Retinal pigment epithelial cell (primary cell): ENCODE results near the gene ZNF473.
"Not testable (repeated sequence)": the region's sequence is repeated elsewhere in the genome, so short reads cannot be mapped to it uniquely, and the experiment has no call there.

ENCODE experiments used
- DNase-seq: peaks from one replicate; pipeline ENCODE4 v3.0.0-alpha.2; 2010; ENCODE audit warnings: low read depth
- H3K4me3 ChIP-seq: 2 replicates; pipeline ENCODE4 v1.5.1; 2011; ENCODE audit warnings: mild to moderate bottlenecking, low read length, control low read depth, moderate library complexity
- CTCF ChIP-seq: conservative IDR thresholded peaks from 2 replicates; pipeline ENCODE4 v1.5.1; 2011; ENCODE audit warnings: low read depth, low read length, control low read depth, inconsistent platforms

ZNF473 gene

GRCh38 chr19:50090706-50091105, 64.9 kb downstream of the ZNF473 start:
- H3K4me3 ChIP-seq, DNase-seq: not testable (repeated sequence)
- TF ChIP-seq CTCF = peak; percentile 29

- DNase-seq, H3K4me3 ChIP-seq: not testable (repeated sequence)
These were observed 66.0 kb downstream of the ZNF473 start for GRCh38 chr19:50091786-50092185.

DNA sequence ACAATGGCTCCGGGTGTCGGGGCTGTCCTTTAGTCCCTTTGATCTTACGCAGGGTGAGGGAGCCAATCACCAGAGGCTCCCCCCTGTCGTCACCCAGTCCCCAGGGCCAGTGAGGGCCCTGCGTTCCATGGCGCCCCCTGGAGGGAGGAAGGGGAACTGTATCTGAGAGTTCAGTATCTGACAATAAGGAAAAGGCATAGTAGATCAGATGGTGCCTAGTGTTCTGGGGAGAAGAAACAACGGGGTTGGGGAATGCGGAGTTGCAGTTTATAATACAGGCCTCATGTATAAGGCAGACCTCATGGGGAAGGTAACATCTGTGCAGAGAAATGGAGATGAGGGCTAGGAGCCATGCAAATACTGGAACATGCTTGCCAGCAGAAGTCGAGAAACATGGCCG, 66.8 kb downstream of the ZNF473 start:
- not testable (repeated sequence) for DNase-seq, H3K4me3 ChIP-seq

DNA sequence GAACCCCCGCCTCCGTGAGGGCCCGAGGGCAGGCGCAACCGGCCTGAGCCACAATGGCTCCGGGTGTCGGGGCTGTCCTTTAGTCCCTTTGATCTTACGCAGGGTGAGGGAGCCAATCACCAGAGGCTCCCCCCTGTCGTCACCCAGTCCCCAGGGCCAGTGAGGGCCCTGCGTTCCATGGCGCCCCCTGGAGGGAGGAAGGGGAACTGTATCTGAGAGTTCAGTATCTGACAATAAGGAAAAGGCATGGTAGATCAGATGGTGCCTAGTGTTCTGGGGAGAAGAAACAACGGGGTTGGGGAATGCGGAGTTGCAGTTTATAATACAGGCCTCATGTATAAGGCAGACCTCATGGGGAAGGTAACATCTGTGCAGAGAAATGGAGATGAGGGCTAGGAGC, 72.1 kb downstream of the ZNF473 start:
- DNase-seq, H3K4me3 ChIP-seq: not testable (repeated sequence)

DNA sequence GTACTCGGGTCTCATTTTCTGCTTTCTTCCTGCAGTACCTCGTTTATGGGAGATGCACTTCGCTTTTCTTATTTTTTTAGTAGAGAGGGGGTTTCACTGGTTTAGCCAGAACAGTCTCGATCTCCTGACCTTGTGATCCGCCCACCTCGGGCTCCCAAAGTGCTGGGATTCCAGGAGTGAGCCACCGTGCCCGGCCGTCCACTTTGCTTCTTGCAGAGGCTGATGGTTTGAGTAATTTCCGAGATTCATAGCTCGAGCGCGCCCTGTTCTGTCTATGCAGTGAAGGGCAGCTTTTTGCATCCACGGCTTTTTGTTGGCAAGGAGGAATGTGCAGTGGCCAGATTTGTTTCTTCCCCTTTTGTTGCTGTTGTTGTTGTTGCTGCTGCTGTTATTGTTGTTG, 73.1 kb downstream of the ZNF473 start:
- H3K4me3 ChIP-seq, DNase-seq: not testable (repeated sequence)

DNA sequence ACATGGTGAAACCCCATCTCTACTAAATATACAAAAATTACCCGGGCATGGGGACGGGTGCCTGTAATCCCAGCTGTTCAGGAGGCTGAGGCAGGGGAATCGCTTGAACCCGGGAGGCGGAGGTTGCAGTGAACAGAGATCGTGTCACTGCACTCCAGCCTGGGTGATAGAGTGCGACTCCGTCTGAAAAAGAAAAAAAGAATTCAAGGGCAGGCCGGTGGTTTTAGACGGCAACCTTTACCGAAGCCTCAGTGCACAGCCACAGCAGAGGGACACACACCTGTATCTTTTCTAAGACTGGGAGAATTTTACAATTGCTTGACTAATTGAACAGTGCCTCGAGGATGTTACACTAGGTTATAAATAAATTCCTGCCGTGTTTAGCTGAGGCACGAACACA, 73.9 kb downstream of the ZNF473 start:
- not testable (repeated sequence) for H3K4me3 ChIP-seq, DNase-seq

- DNase-seq, H3K4me3 ChIP-seq: not testable (repeated sequence)
These were observed 75.1 kb downstream of the ZNF473 start for GRCh38 chr19:50100946-50101345.
